OCI-LY7 (cell line): ENCODE measurements around the gene BBOX1. TPM values are rescaled to one million over a fixed set of nuclear protein-coding genes. Genes with fewer than 3 reads are reported as not detected.

Experiments
- Bru-seq: library from RNA; stranded (reverse); fragments of 400-500 nt; gene quantifications from one replicate; lab custom pipeline; 2021; lab: Mats Ljungman, UMichigan
- BruChase-seq, 2 experiments: library from RNA; stranded (reverse); fragments of 400-500 nt; gene quantifications; one replicate each; lab custom pipeline; 2021; lab: Mats Ljungman, UMichigan
- BruUV-seq: library from RNA; stranded (reverse); fragments of 400-500 nt; replicated peaks from 2 replicates; lab custom pipeline; 2021; lab: Mats Ljungman, UMichigan
- CTCF ChIA-PET: fragments of 300-600 bp; sonication (Branson Sonifier 250); formaldehyde crosslinking; loops from one replicate; lab custom pipeline; 2022; ENCODE audit warnings: antibody characterized with exemption; ENCODE audit not compliant: unreplicated experiment; lab: Charles Lee
- POLR2A ChIA-PET: fragments of 300-600 bp; sonication (Branson Sonifier 250); formaldehyde crosslinking; loops from one replicate; lab custom pipeline; 2022; ENCODE audit warnings: antibody characterized with exemption; lab: Charles Lee
- DNase-seq: peaks from one replicate; pipeline ENCODE4 v3.0.0-alpha.2; 2015; ENCODE audit warnings: low spot score
- H2AFZ ChIP-seq: fragments of 200-600 bp; sonication (generic), shearing (Covaris generic); 2 replicates; pipeline ENCODE4 v1.6.1; 2014; ENCODE audit warnings: mild to moderate bottlenecking, antibody characterized with exemption, low read length, moderate library complexity
- H3K27ac ChIP-seq: fragments of 200-600 bp; sonication (generic); 2 replicates; pipeline ENCODE4 v1.5.1; 2014; ENCODE audit warnings: mixed run types, low read depth, mild to moderate bottlenecking, moderate library complexity, low read length, inconsistent platforms; ENCODE audit not compliant: poor library complexity, severe bottlenecking
- H3K36me3 ChIP-seq: fragments of 200-600 bp; sonication (generic); 2 replicates; pipeline ENCODE4 v1.6.1; 2014; ENCODE audit warnings: mild to moderate bottlenecking, antibody characterized with exemption, low read length, moderate library complexity, mixed read lengths; ENCODE audit not compliant: insufficient read depth
- H3K4me1 ChIP-seq: fragments of 200-600 bp; sonication (generic); 2 replicates; pipeline ENCODE4 v1.5.1; 2014; ENCODE audit warnings: mild to moderate bottlenecking, low read length; ENCODE audit not compliant: insufficient read depth, poor library complexity, severe bottlenecking
- H3K4me2 ChIP-seq: fragments of 200-600 bp; sonication (generic); 2 replicates; pipeline ENCODE4 v1.6.1; 2014; ENCODE audit warnings: mild to moderate bottlenecking, low read length
- H3K4me3 ChIP-seq: fragments of 200-600 bp; sonication (generic); 2 replicates; pipeline ENCODE4 v1.5.1; 2014; ENCODE audit warnings: mild to moderate bottlenecking, low read depth, low read length; ENCODE audit not compliant: poor library complexity, severe bottlenecking
- H3K79me2 ChIP-seq: fragments of 200-600 bp; sonication (generic); 2 replicates; pipeline ENCODE4 v1.6.1; 2016; ENCODE audit warnings: low read depth, mild to moderate bottlenecking, low read length, moderate library complexity, mixed read lengths; ENCODE audit not compliant: insufficient read depth
- H3K9me2 ChIP-seq: fragments of 200-600 bp; sonication (generic); 2 replicates; pipeline ENCODE4 v1.6.1; 2016; ENCODE audit warnings: mild to moderate bottlenecking, low read length, mixed read lengths; ENCODE audit not compliant: insufficient read depth
- H3K9me3 ChIP-seq: fragments of 200-600 bp; sonication (generic); 2 replicates; pipeline ENCODE4 v1.6.1; 2014; ENCODE audit warnings: mild to moderate bottlenecking, mixed run types, low read length, mixed read lengths
- H4K20me1 ChIP-seq: fragments of 200-600 bp; sonication (generic); 2 replicates; pipeline ENCODE4 v1.6.1; 2014; ENCODE audit warnings: mild to moderate bottlenecking, antibody characterized with exemption, low read length, moderate library complexity, mixed read lengths; ENCODE audit not compliant: insufficient read depth
- CTCF ChIP-seq: fragments of 200-600 bp; sonication (generic); conservative IDR thresholded peaks from 2 replicates; pipeline ENCODE4 v1.5.1; 2014; ENCODE audit warnings: mild to moderate bottlenecking, antibody characterized with exemption, low read length, moderate library complexity, mixed read lengths
- EZH2phosphoT487 ChIP-seq: fragments of 200-600 bp; sonication (generic); IDR thresholded peaks from 2 replicates; pipeline ENCODE4 v1.6.1; 2018; ENCODE audit warnings: low read depth, borderline replicate concordance, mild to moderate bottlenecking, mixed run types, antibody characterized with exemption, low read length, moderate library complexity, mixed read lengths
- intact Hi-C: fragments of 100-400 bp; cut with micrococcal nuclease; formaldehyde crosslinking; loops from one replicate; pipeline ENCODE4 v1.10.0; 2022; ENCODE audit not compliant: unreplicated experiment
- long read RNA-seq: library from polyadenylated mRNA; stranded (forward); transcript quantifications from one replicate; pipeline ENCODE4 v2.0.0, GENCODE V29; 2022
- total RNA-seq, 2 experiments: library from RNA; depleted of rRNA in 1 of 2; stranded (reverse); fragments of >200 nt in 1 of 2; shearing (Covaris generic) in 1 of 2; gene quantifications; 2 replicates each; pipeline ENCODE4 v1.2.3, GENCODE V29; 2014 to 2022

Gene BBOX1
- total RNA-seq (2014; rRNA removed; shearing (Covaris generic)) (not detected in 2 replicates), total RNA-seq (2022) (not detected in 2 replicates), Bru-seq, nascent RNA (percentile 5 among the genes with signal in this experiment), BruChase-seq, experiment 1, labeled RNA remaining after a 6-hour chase (not detected), BruChase-seq, experiment 2, labeled RNA remaining after a 2-hour chase (not detected)
- long read RNA-seq, result 0 reads

- peak within 1 kb of the TSS; percentile 18 for H2AFZ ChIP-seq
- peak within 1 kb of the TSS; percentile 5 for H3K4me3 ChIP-seq
- peaks cover 19% of the 10 kb centered on the region; the same call in 1 of the 2 replicates for H3K9me3 ChIP-seq
- no peaks in the 10 kb centered on the region for H3K9me2 ChIP-seq
- peak within 1 kb of the TSS; percentile 20 for H3K4me2 ChIP-seq
- intact Hi-C loops, result no loop called here
- H3K27ac ChIP-seq, result peak within 1 kb of the TSS; percentile 25
- TF ChIP-seq EZH2phosphoT487 (no peak), CTCF (no peak)
- no peaks in the 10 kb centered on the region for H3K36me3 ChIP-seq
- no peaks in the 10 kb centered on the region for H4K20me1 ChIP-seq
- H3K4me1 ChIP-seq, result peaks cover 13% of the 10 kb centered on the region
- peak; percentile 21 for DNase-seq
- CTCF ChIA-PET, result no interaction called here
- H3K79me2 ChIP-seq, result no peaks in the 10 kb centered on the region
- POLR2A ChIA-PET, result interaction anchor here (1.0 to 2.1 kb wide), 3 partner anchors 12 to 55 kb away, joined by 3 to 6 read pairs (median 3); no protein-coding TSS in a partner anchor
- BruUV-seq, result no TSS peak
Measured at GRCh38 chr11:27040302-27041115, at the start of gene BBOX1. Gene BBOX1, plus strand, starts transcription at chr11:27040815. Its CDS starts 14,616 bp downstream, at chr11:27055431.

DNA sequence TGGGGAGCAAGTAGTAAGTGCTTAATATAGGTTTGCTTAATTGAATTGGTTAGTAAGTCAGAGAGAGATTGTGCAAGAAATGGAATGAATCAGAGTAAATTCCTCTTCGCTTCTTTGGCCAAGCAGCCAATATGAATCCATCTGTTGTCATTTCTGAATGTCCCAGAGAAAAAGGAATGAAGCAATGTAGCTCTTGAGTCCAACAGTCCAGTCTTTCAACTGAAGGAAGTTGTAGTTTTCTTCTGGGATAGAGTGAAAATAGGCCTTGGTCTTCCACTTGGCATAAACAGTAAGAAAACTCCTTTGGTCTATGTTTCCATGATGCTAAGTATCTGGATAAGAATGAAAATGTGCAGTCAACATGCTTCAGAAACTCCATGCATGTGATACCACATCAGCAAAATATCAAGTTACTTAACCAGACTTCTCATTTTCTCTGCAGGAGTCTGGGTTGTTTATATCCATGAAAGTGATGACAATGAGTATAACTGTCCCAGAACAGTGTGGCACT is 48.5 kb upstream of the BBOX1 start:
- H3K4me2 ChIP-seq, result no peak overlapping the region
- no peaks in the 10 kb centered on the region for H3K4me1 ChIP-seq
- H3K9me2 ChIP-seq, result no peaks in the 10 kb centered on the region
- intact Hi-C loops, result no loop called here
- no peak overlapping the region for H3K4me3 ChIP-seq
- CTCF ChIA-PET, result interaction anchor here (0.6 kb wide), 1 partner anchor 157 kb away, joined by 3 read pairs; no protein-coding TSS in a partner anchor
- H4K20me1 ChIP-seq, result no peaks in the 10 kb centered on the region
- H3K79me2 ChIP-seq, result no peaks in the 10 kb centered on the region
- no TSS peak for BruUV-seq
- H3K36me3 ChIP-seq, result no peaks in the 10 kb centered on the region
- no peak overlapping the region for H3K27ac ChIP-seq
- TF ChIP-seq EZH2phosphoT487 (no peak), CTCF (no peak)
- POLR2A ChIA-PET, result no interaction called here
- no peak for DNase-seq
- peak overlapping the region; percentile 5; the same call in 1 of the 2 replicates for H2AFZ ChIP-seq
- H3K9me3 ChIP-seq, result no peaks in the 10 kb centered on the region
